Gastroesophageal sphincter (tissue), 4 donors: ENCODE data around the gene GLT1D1. TPM values are rescaled to one million over a fixed set of nuclear protein-coding genes. Genes with fewer than 3 reads are reported as not detected.
A peak's percentile ranks its signal among the peaks of the same experiment; 100 is the strongest.

Experiments
- ATAC-seq: fragments of 150-250 bp; one replicate; pipeline ENCODE4 v1.9.1; 2016; ENCODE audit warnings: mild to moderate bottlenecking, moderate library complexity
- H3K27ac ChIP-seq, 4 donors: fragments of 200-600 bp; sonication (generic) in 3 of 4; 1 replicate in 3 of 4; 2 replicates in 1 of 4; pipeline ENCODE4 v1.5.1; 2016 to 2019
- H3K27me3 ChIP-seq: fragments of 200-600 bp; sonication (generic); one replicate; pipeline ENCODE4 v1.5.1; 2019
- H3K36me3 ChIP-seq, 2 donors: fragments of 200-600 bp; sonication (generic); one replicate each; pipeline ENCODE4 v1.5.1; 2019; ENCODE audit warnings: control low read depth in 1 of 2
- H3K4me1 ChIP-seq, 3 donors: fragments of 200-600 bp; sonication (generic); 1 replicate in 2 of 3; 2 replicates in 1 of 3; pipeline ENCODE4 v1.5.1; 2016 to 2019; ENCODE audit warnings: control low read depth in 2 of 3
- H3K4me3 ChIP-seq, 2 donors: fragments of 200-600 bp; sonication (generic); one replicate each; pipeline ENCODE4 v1.5.1; 2019; ENCODE audit warnings: mild to moderate bottlenecking in 1 of 2, moderate library complexity in 1 of 2
- H3K9me3 ChIP-seq, 3 donors: fragments of 200-600 bp; sonication (generic); one replicate each; pipeline ENCODE4 v1.5.1; 2017 to 2019; ENCODE audit warnings: control low read depth in 2 of 3
- EP300 ChIP-seq: sonication (generic); formaldehyde crosslinking; IDR thresholded peaks from one replicate; pipeline ENCODE4 v1.6.1; 2017; ENCODE audit warnings: antibody characterized with exemption, mild to moderate bottlenecking
- POLR2A ChIP-seq, 2 donors: fragments of 450-650 bp; IDR thresholded peaks; one replicate each; pipeline ENCODE4 v1.6.1; 2017; ENCODE audit warnings: antibody characterized with exemption in 2 of 2, mild to moderate bottlenecking in 2 of 2, moderate library complexity in 1 of 2
- POLR2AphosphoS5 ChIP-seq: sonication (generic); formaldehyde crosslinking; IDR thresholded peaks from one replicate; pipeline ENCODE4 v1.6.1; 2017; ENCODE audit warnings: antibody characterized with exemption
- WGBS, 2 donors: methylation state at CpG; one replicate each; pipeline ENCODE4 v1.1.5; 2018; ENCODE audit warnings: low coverage in 1 of 2; 5-methylcytosine and 5-hydroxymethylcytosine counted together
- total RNA-seq, 4 donors: library from RNA; depleted of rRNA; stranded (reverse); fragments of >200 nt; gene quantifications; one replicate each; pipeline ENCODE4 v1.1.0, GENCODE V29; 2016
- TF ChIP-seq, protein P1 (sequence below), 4 experiments: fragments of 200-600 bp in 2 of 4; fragments of 450-650 bp in 2 of 4; sonication (generic) in 1 of 4; IDR thresholded peaks; one replicate each; pipeline ENCODE4 v1.5.1; 2017 to 2019; ENCODE audit warnings: antibody characterized with exemption in 4 of 4, mild to moderate bottlenecking in 2 of 4, moderate library complexity in 2 of 4

GLT1D1 gene
- total RNA-seq, 4 donors from 2014 or later = 0.27 to 1.8 (median 0.47) TPM; not detected in 1

DNA sequence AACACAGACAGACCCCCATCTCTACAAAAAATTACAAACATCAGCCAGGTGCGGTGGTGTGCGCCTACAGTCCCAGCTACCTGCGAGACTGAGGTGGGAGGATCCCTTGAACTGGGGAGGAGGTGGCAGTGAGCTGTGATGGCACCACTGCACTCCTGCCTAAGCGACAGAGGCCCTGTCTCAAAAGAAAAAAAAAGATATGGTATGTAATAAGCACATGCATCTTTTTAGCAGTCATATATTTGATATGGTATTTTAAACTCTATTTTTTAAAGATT is 36.7 kb upstream of the GLT1D1 start:
- Histone ChIP-seq H3K36me3 (peaks cover 0 to 29% of the 10 kb centered on the region in 2 donors), H3K27me3 (no peaks in the 10 kb centered on the region), H3K9me3 (no peaks in the 10 kb centered on the region), H3K27ac (peak overlapping the region in 3 of 4 donors; percentile 64 to 80 (median 78)), H3K4me3 (no peak overlapping the region), H3K4me1 (peaks cover 0 to 97% (median 31%) of the 10 kb centered on the region in 3 donors)
- TF ChIP-seq POLR2A (IDR thresholded peaks at IDR 0.05) = no peak
- no peak for TF ChIP-seq POLR2AphosphoS5
- TF ChIP-seq EP300 = no peak
- TF ChIP-seq, protein P1, sequence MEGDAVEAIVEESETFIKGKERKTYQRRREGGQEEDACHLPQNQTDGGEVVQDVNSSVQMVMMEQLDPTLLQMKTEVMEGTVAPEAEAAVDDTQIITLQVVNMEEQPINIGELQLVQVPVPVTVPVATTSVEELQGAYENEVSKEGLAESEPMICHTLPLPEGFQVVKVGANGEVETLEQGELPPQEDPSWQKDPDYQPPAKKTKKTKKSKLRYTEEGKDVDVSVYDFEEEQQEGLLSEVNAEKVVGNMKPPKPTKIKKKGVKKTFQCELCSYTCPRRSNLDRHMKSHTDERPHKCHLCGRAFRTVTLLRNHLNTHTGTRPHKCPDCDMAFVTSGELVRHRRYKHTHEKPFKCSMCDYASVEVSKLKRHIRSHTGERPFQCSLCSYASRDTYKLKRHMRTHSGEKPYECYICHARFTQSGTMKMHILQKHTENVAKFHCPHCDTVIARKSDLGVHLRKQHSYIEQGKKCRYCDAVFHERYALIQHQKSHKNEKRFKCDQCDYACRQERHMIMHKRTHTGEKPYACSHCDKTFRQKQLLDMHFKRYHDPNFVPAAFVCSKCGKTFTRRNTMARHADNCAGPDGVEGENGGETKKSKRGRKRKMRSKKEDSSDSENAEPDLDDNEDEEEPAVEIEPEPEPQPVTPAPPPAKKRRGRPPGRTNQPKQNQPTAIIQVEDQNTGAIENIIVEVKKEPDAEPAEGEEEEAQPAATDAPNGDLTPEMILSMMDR (IDR thresholded peaks at IDR 0.05) = no peak
- ATAC-seq = no peak
- WGBS, 2 donors = 92 to 94% methylated on average over 2 to 4 of the region's 4 CpGs

DNA sequence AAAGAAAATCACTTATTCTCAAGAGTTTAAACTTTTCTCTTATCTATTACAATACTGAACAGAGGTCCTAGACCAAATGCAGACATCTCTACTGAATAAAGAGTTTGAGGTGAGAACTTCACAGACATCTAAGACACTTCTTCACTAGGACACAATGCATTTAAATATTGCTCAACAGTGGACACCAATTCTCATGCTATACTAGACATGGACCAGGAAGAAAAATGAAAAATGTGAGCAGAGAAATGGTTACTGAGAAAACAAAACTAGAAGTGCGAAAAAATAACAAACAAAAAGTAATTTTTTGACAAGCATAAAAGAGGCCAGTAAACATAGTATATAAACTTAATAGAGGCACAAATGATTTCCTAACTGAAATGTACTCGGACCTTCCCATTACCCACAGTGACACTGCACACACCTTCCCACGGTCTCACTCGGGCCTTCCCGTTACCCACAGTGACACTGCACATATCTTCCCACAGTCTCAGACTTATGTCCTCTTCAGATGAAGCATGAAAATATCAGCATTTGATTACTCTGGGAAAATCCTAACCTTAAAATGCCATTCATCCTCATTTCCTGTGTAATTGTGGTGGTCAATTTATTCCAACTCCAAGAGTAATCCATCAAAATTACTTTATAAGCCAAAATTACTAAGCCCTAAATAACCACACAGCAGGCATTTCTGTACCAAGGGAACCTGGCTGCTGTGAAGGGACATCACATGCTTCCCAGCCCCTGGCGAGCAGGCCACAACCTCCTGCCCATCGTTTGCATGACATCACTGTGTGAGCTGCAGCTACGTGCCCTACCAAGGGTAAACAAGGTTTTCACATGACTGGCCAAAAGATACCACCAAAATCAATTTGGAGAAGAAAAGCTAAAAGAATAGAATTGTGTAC is 35.9 kb upstream of the GLT1D1 start:
- WGBS, 2 donors = 29 to 36% methylated on average over 6 to 8 of the region's 8 CpGs
- no peaks in the 10 kb centered on the region for H3K27me3 ChIP-seq
- ATAC-seq = peak; percentile 81
- peak overlapping the region; percentile 59 to 82 (median 79) for H3K27ac ChIP-seq
- peaks cover 0 to 29% of the 10 kb centered on the region in 2 donors for H3K36me3 ChIP-seq
- peaks cover 3 to 100% (median 36%) of the 10 kb centered on the region in 3 donors for H3K4me1 ChIP-seq
- TF ChIP-seq, protein P1 (IDR thresholded peaks at IDR 0.05) = peak in 1 of 4 experiments; percentile 7
- no peak for TF ChIP-seq EP300
- H3K4me3 ChIP-seq = no peak overlapping the region
- H3K9me3 ChIP-seq = no peaks in the 10 kb centered on the region

DNA sequence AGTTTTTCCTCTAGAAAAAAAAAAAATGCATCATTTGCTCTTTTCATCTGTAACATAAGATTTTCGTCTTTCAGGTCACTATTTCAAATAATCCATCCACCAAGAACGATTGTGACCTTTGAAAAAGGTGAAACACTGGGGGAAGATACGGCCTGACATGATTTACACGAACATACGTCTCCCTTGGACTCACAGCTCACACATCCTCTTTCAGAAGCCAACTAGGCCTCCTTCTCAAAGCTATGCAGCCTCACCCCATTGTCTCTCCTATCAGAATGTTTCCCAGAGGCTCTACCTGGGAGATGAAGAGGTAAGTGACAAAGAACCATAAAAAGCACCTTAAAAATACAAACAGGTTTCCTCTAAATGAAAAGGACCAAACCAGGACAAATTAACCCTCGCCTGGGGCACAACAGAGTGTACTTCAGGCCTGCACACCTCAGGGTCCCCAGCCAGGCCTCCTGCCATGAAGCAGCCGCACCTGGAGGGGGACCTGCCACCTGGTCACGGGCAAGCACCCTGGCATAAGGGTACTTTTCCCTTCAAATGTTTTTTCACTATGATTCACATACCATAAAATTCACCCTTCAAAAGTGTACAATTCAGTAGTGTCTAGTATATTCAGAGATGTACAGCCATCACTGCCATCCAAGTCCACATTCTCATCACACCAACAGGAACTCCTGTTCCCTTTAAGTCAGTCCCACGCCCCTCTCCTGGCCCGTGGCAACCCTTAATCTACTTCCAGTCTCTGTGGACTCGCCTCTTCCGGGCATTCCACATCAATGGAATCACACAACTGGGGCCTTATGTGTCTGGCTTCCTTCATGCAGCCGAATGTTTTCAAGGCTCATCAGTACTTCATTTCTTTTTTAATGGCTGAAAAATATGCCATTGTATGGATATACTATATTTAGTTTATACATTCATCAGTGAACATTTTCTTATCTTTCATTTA is 34.9 kb upstream of the GLT1D1 start:
- H3K27ac ChIP-seq = peak overlapping the region; percentile 59 to 82 (median 79)
- peaks cover 3 to 99% (median 44%) of the 10 kb centered on the region in 3 donors for H3K4me1 ChIP-seq
- no peak for TF ChIP-seq EP300
- TF ChIP-seq, protein P1 (IDR thresholded peaks at IDR 0.05) = no peak
- TF ChIP-seq POLR2A (IDR thresholded peaks at IDR 0.05) = no peak
- TF ChIP-seq POLR2AphosphoS5 = no peak
- WGBS, 2 donors = 36% methylated on average over 10 to 13 of the region's 13 CpGs
- no peaks in the 10 kb centered on the region for H3K27me3 ChIP-seq
- H3K4me3 ChIP-seq = no peak overlapping the region
- no peak for ATAC-seq
- no peaks in the 10 kb centered on the region for H3K9me3 ChIP-seq
- peaks cover 0 to 26% of the 10 kb centered on the region in 2 donors for H3K36me3 ChIP-seq

DNA sequence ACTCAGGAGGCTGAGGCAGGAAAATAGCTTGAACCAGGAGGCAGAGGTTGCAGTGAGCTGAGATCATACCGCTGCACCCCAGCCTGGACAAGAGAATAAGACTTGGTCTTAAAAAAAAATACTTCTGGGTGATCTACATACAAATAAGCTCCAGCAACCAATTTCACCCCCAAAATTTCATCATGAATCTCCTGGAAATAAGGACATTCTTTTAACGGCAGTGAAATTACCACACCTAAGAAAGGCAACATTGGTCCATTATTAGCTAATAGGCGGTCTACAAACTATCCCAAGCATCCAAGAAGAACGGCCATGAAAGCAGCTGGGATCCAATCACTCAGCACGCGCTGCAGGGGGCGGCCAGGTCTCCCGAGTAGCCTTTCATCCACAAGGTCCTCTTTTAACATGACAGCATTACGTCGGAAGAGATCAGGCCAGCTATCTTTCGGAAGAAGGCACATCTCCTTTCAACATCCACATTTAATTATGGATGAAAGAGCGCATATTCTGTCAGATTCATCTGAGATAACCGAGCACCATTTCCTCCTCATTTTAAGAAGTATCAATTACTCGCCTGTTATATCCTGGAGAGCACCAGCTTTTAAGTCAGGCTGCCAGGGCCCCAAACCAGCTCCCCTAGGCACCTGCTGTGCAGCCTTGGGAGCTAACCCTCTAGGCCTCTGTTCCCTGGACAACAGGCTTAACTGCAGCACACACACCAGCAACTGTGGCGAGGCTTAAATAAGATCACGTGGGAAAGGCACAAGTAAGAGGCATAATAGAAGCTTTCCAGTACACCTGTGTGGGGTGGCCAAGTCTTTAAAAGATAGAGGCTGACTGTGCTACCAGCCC is 33.8 kb upstream of the GLT1D1 start:
- WGBS, 2 donors = 80 to 90% methylated on average over 14 of the region's 16 CpGs
- no peak overlapping the region for H3K4me3 ChIP-seq
- peaks cover 3 to 92% (median 45%) of the 10 kb centered on the region in 3 donors for H3K4me1 ChIP-seq
- TF ChIP-seq EP300 (no peak), POLR2A (IDR thresholded peaks at IDR 0.05) (no peak), POLR2AphosphoS5 (no peak)
- TF ChIP-seq, protein P1 (IDR thresholded peaks at IDR 0.05) = no peak
- no peak for ATAC-seq
- no peaks in the 10 kb centered on the region for H3K9me3 ChIP-seq
- peaks cover 0 to 16% of the 10 kb centered on the region in 2 donors for H3K36me3 ChIP-seq
- peak overlapping the region in 3 of 4 donors; percentile 78 to 82 (median 80) for H3K27ac ChIP-seq
- no peaks in the 10 kb centered on the region for H3K27me3 ChIP-seq
